GM18499 (cell line): ENCODE results near the gene RTL10.
"Not testable (repeated sequence)": the region's sequence is repeated elsewhere in the genome, so short reads cannot be mapped to it uniquely, and the experiment has no call there.

ENCODE experiments used
- ATAC-seq: cut with Tn5 transposase; IDR thresholded peaks from one replicate; pipeline ENCODE4 v1.9.1; 2021; ENCODE audit warnings: moderate number of reproducible peaks; ENCODE audit not compliant: insufficient read depth, unreplicated experiment

RTL10 gene

GRCh38 chr22:19890502-19891316 lies 36.0 kb upstream of the RTL10 start:
- no peak for ATAC-seq

GRCh38 chr22:19889951-19890350 lies 35.3 kb upstream of the RTL10 start:
- no peak for ATAC-seq

- no peak for ATAC-seq
Observed at GRCh38 chr22:19888131-19888746, 33.6 kb upstream of the RTL10 start.

GRCh38 chr22:19887256-19887985 lies 32.7 kb upstream of the RTL10 start:
- ATAC-seq: no peak

GRCh38 chr22:19886605-19887255 lies 32.1 kb upstream of the RTL10 start:
- ATAC-seq: no peak

GRCh38 chr22:19885841-19886592 lies 31.3 kb upstream of the RTL10 start:
- no peak for ATAC-seq

- no peak for ATAC-seq
Observed at GRCh38 chr22:19884954-19885751, 30.5 kb upstream of the RTL10 start.

GRCh38 chr22:19884161-19884953 lies 29.7 kb upstream of the RTL10 start:
- ATAC-seq: no peak

- not testable (repeated sequence) for ATAC-seq
Observed at GRCh38 chr22:19883446-19883845, 28.8 kb upstream of the RTL10 start.

GRCh38 chr22:19882446-19883381 lies 28.0 kb upstream of the RTL10 start:
- ATAC-seq: no peak

- ATAC-seq: no peak
Observed at GRCh38 chr22:19880786-19881569, 26.3 kb upstream of the RTL10 start.

GRCh38 chr22:19879992-19880785 lies 25.5 kb upstream of the RTL10 start:
- no peak for ATAC-seq

- no peak for ATAC-seq
Observed at GRCh38 chr22:19879643-19879991, 24.9 kb upstream of the RTL10 start.

GRCh38 chr22:19879246-19879570 lies 24.5 kb upstream of the RTL10 start:
- ATAC-seq: no peak

GRCh38 chr22:19878461-19879245 lies 24.0 kb upstream of the RTL10 start:
- ATAC-seq: no peak
